Loucy (cell line): ENCODE measurements around the gene CNOT10.

ENCODE experiments used
- CTCF ChIP-seq: fragments of 200-600 bp; sonication (generic); conservative IDR thresholded peaks from 2 replicates; pipeline ENCODE4 v1.5.1; 2014; ENCODE audit warnings: mild to moderate bottlenecking, antibody characterized with exemption, low read length
- EZH2phosphoT487 ChIP-seq: fragments of 200-600 bp; IDR thresholded peaks from 2 replicates; pipeline ENCODE4 v1.6.1; 2018; ENCODE audit warnings: antibody characterized with exemption, mild to moderate bottlenecking, moderate library complexity, borderline replicate concordance

DNA sequence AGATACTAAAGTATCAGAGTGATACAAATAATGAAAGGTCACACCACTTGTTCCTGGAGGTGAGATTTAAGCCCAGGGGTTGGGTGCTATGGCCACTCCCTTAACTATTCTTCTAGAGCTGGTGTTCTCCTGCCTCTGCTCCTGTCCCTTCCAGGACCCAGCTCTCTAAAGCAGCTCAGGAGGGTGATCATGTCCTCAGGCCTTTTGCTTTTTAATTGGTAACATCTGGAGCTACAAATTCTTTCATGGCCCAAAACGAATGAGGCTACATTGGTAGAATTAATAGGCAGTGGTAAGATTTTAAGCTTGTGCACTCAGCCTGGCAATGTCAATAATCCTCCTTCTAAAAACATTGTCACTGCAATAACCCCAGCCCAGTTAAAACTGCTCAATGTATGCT is 38.2 kb upstream of the CNOT10 start:
- TF ChIP-seq CTCF (no peak), EZH2phosphoT487 (no peak)
